ENCODE results near the gene FREM1.

DNA sequence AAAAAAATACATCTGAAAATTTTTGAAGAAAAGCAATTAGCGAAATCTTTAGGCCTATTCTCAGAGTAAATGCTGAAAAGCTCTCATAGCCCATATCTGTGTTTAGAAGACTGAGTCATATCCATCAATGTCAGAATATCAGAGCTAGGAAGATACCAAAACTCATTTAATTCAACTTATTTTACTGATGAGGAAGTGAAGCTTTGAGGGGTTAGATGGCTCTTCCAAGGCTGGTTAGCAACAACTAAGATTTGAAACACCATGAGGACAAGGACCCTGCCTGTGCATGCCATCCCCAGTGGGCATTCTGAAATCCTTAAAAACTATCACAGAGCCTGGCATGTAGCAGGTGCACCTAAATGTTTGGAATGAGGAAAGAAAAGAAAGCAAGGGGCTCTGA lies 2.5 kb downstream of the FREM1 start:
- TF ChIP-seq POLR2A (IDR thresholded peaks at IDR 0.05), result no peak
- TF ChIP-seq, protein P1, sequence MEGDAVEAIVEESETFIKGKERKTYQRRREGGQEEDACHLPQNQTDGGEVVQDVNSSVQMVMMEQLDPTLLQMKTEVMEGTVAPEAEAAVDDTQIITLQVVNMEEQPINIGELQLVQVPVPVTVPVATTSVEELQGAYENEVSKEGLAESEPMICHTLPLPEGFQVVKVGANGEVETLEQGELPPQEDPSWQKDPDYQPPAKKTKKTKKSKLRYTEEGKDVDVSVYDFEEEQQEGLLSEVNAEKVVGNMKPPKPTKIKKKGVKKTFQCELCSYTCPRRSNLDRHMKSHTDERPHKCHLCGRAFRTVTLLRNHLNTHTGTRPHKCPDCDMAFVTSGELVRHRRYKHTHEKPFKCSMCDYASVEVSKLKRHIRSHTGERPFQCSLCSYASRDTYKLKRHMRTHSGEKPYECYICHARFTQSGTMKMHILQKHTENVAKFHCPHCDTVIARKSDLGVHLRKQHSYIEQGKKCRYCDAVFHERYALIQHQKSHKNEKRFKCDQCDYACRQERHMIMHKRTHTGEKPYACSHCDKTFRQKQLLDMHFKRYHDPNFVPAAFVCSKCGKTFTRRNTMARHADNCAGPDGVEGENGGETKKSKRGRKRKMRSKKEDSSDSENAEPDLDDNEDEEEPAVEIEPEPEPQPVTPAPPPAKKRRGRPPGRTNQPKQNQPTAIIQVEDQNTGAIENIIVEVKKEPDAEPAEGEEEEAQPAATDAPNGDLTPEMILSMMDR (IDR thresholded peaks at IDR 0.05), result no peak

Data from breast epithelium (tissue), 3 donors.